PC-9 (cell line): ENCODE results near the gene OR4N5. TPM values are rescaled to one million over a fixed set of nuclear protein-coding genes. Genes with fewer than 3 reads are reported as not detected.

Source experiments
- BruUV-seq: library from RNA; stranded (reverse); fragments of 400-500 nt; replicated peaks from 2 replicates; lab custom pipeline; 2021; lab: Mats Ljungman, UMichigan
- CTCF ChIA-PET: fragments of 300-600 bp; sonication (Branson Sonifier 250); formaldehyde crosslinking; loops from one replicate; lab custom pipeline; 2022; ENCODE audit warnings: antibody characterized with exemption; lab: Charles Lee
- POLR2A ChIA-PET: fragments of 300-600 bp; sonication (Branson Sonifier 250); formaldehyde crosslinking; loops from one replicate; lab custom pipeline; 2022; ENCODE audit warnings: antibody characterized with exemption; ENCODE audit not compliant: unreplicated experiment; lab: Charles Lee
- DNase-seq, 2 experiments: peaks; one replicate each; pipeline versions ENCODE4 v3.0.0 to v3.0.0-alpha.2; 2015 to 2022; ENCODE audit warnings: mixed read lengths in 1 of 2
- H2AFZ ChIP-seq: fragments of 200-600 bp; sonication (generic); 2 replicates; pipeline ENCODE4 v1.8.1; 2017; ENCODE audit warnings: antibody characterized with exemption
- H3F3A ChIP-seq: fragments of 200-600 bp; sonication (generic); 2 replicates; pipeline ENCODE4 v1.8.1; 2017; ENCODE audit warnings: antibody characterized with exemption, mild to moderate bottlenecking, low read depth; ENCODE audit not compliant: insufficient read depth
- H3K27ac ChIP-seq: fragments of 200-600 bp; sonication (generic); 2 replicates; pipeline ENCODE4 v1.6.1; 2016; ENCODE audit warnings: mixed run types
- H3K27me3 ChIP-seq: fragments of 200-600 bp; sonication (generic); 2 replicates; pipeline ENCODE4 v1.6.1; 2016; ENCODE audit warnings: low read depth, mixed run types; ENCODE audit not compliant: insufficient read depth
- H3K36me3 ChIP-seq: fragments of 200-600 bp; sonication (generic); 2 replicates; pipeline ENCODE4 v1.6.1; 2016; ENCODE audit warnings: low read depth, mixed run types
- H3K4me1 ChIP-seq: fragments of 200-600 bp; sonication (generic); replicated peaks from 2 replicates; pipeline ENCODE4 v1.6.1; 2016; ENCODE audit warnings: mixed run types; ENCODE audit not compliant: insufficient read depth
- H3K4me2 ChIP-seq: fragments of 200-600 bp; sonication (generic); 2 replicates; pipeline ENCODE4 v1.6.1; 2017; ENCODE audit warnings: mixed run types
- H3K4me3 ChIP-seq: fragments of 200-600 bp; sonication (generic); 2 replicates; pipeline ENCODE4 v1.6.1; 2016; ENCODE audit warnings: mixed run types
- H3K79me2 ChIP-seq: fragments of 200-600 bp; sonication (generic); 2 replicates; pipeline ENCODE4 v1.6.1; 2017; ENCODE audit warnings: low read depth, mixed run types
- H3K9me2 ChIP-seq: fragments of 200-600 bp; sonication (generic); 2 replicates; pipeline ENCODE4 v1.8.1; 2017; ENCODE audit warnings: mild to moderate bottlenecking; ENCODE audit not compliant: insufficient read depth
- H3K9me3 ChIP-seq: fragments of 200-600 bp; sonication (generic); 2 replicates; pipeline ENCODE4 v1.8.1; 2016; ENCODE audit warnings: low read depth; ENCODE audit not compliant: insufficient read depth
- H4K20me1 ChIP-seq: fragments of 200-600 bp; sonication (generic); 2 replicates; pipeline ENCODE4 v1.8.1; 2017; ENCODE audit not compliant: insufficient read depth
- EZH2 ChIP-seq: fragments of 200-600 bp; sonication (generic); IDR thresholded peaks from 2 replicates; pipeline ENCODE4 v1.8.0; 2017; ENCODE audit warnings: antibody characterized with exemption, low read depth
- intact Hi-C: fragments of 100-400 bp; cut with micrococcal nuclease; formaldehyde crosslinking; loops from one replicate; pipeline ENCODE4 v1.10.0; 2022; ENCODE audit not compliant: unreplicated experiment
- total RNA-seq: library from RNA; stranded (reverse); gene quantifications from 2 replicates; pipeline ENCODE4 v1.2.3, GENCODE V29; 2021
- TF ChIP-seq, protein P1 (sequence below): fragments of 200-600 bp; sonication (generic); conservative IDR thresholded peaks from 2 replicates; pipeline ENCODE4 v1.6.1; 2017; ENCODE audit warnings: mixed run types, antibody characterized with exemption, mild to moderate bottlenecking, moderate library complexity

Gene OR4N5
- total RNA-seq, 1 experiment from 2014 or later = not detected

DNA sequence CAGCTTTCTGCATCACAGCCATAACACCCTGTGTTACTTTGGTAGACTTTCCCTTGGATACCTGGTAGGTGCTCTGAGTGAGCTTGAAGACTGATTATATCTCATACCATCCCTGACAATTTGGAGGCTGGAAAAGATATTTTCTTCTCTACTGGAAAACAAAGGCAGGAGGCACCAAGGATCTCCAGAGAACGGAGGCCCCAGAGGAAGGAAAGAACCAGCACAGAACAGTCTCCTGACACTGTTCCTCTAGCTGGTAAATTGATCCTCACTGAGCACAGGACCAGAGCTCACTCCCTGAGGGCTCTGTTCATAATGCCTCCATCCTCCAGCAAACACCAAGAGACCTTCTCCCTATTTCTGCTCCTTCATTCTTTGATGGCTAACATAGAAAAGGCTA, 52.0 kb downstream of the OR4N5 start, which contains the start of gene OR11G2:
TSS of gene OR11G2 (plus strand) at position 301 of the 400 bp plus-strand sequence. CDS start 6,542 bp downstream, outside the sequence.
- Histone ChIP-seq H3F3A (no peaks in the 10 kb centered on the region), H3K4me2 (no peak within 1 kb of the TSS), H4K20me1 (no peaks in the 10 kb centered on the region), H3K9me2 (no peaks in the 10 kb centered on the region), H3K27ac (no peak within 1 kb of the TSS), H3K27me3 (peaks cover 4% of the 10 kb centered on the region; the same call in 1 of the 2 replicates), H3K79me2 (no peaks in the 10 kb centered on the region), H3K9me3 (no peaks in the 10 kb centered on the region), H3K4me3 (no peak within 1 kb of the TSS), H2AFZ (no peak within 1 kb of the TSS), H3K36me3 (no peaks in the 10 kb centered on the region), H3K4me1 (no peaks in the 10 kb centered on the region)
- intact Hi-C loops = no loop called here
- DNase-seq = no peak
- ChIA-PET CTCF (no interaction called here), POLR2A (no interaction called here)
- TF ChIP-seq, protein P1, sequence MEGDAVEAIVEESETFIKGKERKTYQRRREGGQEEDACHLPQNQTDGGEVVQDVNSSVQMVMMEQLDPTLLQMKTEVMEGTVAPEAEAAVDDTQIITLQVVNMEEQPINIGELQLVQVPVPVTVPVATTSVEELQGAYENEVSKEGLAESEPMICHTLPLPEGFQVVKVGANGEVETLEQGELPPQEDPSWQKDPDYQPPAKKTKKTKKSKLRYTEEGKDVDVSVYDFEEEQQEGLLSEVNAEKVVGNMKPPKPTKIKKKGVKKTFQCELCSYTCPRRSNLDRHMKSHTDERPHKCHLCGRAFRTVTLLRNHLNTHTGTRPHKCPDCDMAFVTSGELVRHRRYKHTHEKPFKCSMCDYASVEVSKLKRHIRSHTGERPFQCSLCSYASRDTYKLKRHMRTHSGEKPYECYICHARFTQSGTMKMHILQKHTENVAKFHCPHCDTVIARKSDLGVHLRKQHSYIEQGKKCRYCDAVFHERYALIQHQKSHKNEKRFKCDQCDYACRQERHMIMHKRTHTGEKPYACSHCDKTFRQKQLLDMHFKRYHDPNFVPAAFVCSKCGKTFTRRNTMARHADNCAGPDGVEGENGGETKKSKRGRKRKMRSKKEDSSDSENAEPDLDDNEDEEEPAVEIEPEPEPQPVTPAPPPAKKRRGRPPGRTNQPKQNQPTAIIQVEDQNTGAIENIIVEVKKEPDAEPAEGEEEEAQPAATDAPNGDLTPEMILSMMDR = no peak
- no peak for TF ChIP-seq EZH2
- BruUV-seq = no TSS peak

DNA sequence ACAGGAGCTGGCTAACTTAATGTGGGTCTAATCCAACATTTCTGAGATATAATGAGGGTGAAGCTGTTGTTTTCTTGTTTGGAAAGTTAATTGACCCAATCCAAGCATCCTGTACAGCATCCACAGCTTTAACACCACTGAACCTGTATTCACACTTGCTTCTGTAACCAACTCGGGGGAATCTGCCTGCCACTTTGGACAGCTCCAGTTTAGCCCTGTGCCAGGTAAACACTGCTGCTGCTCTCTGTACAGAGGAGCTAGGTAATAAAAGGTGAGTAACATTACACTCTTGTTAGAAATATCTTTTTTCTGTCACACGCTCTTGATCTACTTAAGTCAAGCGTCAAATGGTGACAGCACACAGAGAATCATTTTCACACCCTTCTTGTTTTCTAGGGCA, 52.8 kb downstream of the OR4N5 start:
- Histone ChIP-seq H4K20me1 (no peaks in the 10 kb centered on the region), H3K9me2 (no peaks in the 10 kb centered on the region), H3K27me3 (peaks cover 4% of the 10 kb centered on the region; the same call in 1 of the 2 replicates), H3F3A (no peaks in the 10 kb centered on the region), H3K79me2 (no peaks in the 10 kb centered on the region), H3K9me3 (no peaks in the 10 kb centered on the region), H3K36me3 (no peaks in the 10 kb centered on the region), H3K27ac (no peak overlapping the region), H3K4me3 (no peak overlapping the region), H3K4me2 (no peak overlapping the region), H3K4me1 (no peaks in the 10 kb centered on the region), H2AFZ (no peak overlapping the region)
- CTCF ChIA-PET = no interaction called here
- no TSS peak for BruUV-seq
- no peak for DNase-seq
- POLR2A ChIA-PET = interaction anchor here (0.6 kb wide), 1 partner anchor 118 kb away, joined by 4 read pairs; no protein-coding TSS in a partner anchor
- intact Hi-C loops = no loop called here
- no peak for TF ChIP-seq EZH2
- TF ChIP-seq, protein P1 = no peak

- ChIA-PET CTCF (no interaction called here), POLR2A (no interaction called here)
- H3K9me2 ChIP-seq = no peaks in the 10 kb centered on the region
- intact Hi-C loops = no loop called here
- no peaks in the 10 kb centered on the region for H3F3A ChIP-seq
- DNase-seq = no peak
- TF ChIP-seq, protein P1 = no peak
- no peak for TF ChIP-seq EZH2
- peaks cover 4% of the 10 kb centered on the region; the same call in 1 of the 2 replicates for H3K27me3 ChIP-seq
- no peaks in the 10 kb centered on the region for H3K36me3 ChIP-seq
- H3K79me2 ChIP-seq = no peaks in the 10 kb centered on the region
- H4K20me1 ChIP-seq = no peaks in the 10 kb centered on the region
- H3K4me3 ChIP-seq = no peak overlapping the region
- no peak overlapping the region for H2AFZ ChIP-seq
- no peaks in the 10 kb centered on the region for H3K4me1 ChIP-seq
- no peak overlapping the region for H3K27ac ChIP-seq
- H3K9me3 ChIP-seq = no peaks in the 10 kb centered on the region
- BruUV-seq = no TSS peak
- H3K4me2 ChIP-seq = no peak overlapping the region
These were observed 55.5 kb downstream of the OR4N5 start for GRCh38 chr14:20194101-20194500.

Other genes with a start within 250 kb of the OR4N5 start
- not detected in 2 replicates for gene OR4K5, start 218.2 kb upstream of the OR4N5 start, total RNA-seq
- gene OR4K1, start 207.9 kb upstream of the OR4N5 start, total RNA-seq = not detected in 2 replicates
- not detected in 2 replicates for gene OR4K15, start 163.2 kb upstream of the OR4N5 start, total RNA-seq
- not detected in 2 replicates for gene OR4Q2, start 136.7 kb upstream of the OR4N5 start, total RNA-seq
- gene OR4K14, start 119.5 kb upstream of the OR4N5 start, total RNA-seq = not detected in 2 replicates
- gene OR4K13, start 102.8 kb upstream of the OR4N5 start, total RNA-seq = not detected in 2 replicates
- not detected in 2 replicates for gene OR4L1, start 78.8 kb upstream of the OR4N5 start, total RNA-seq
- not detected in 2 replicates for gene OR4K17, start 28.1 kb upstream of the OR4N5 start, total RNA-seq
- gene OR11G2, start 52.1 kb downstream of the OR4N5 start, total RNA-seq = not detected in 2 replicates
- gene OR11H6, start 84.9 kb downstream of the OR4N5 start, total RNA-seq = not detected in 2 replicates
- not detected in 2 replicates for gene OR11H7, start 90.2 kb downstream of the OR4N5 start, total RNA-seq
- gene OR11H4, start 100.5 kb downstream of the OR4N5 start, total RNA-seq = not detected in 2 replicates
- 12.6 and 15.8 TPM in 2 replicates for gene TTC5, start 167.1 kb downstream of the OR4N5 start, total RNA-seq
- gene CCNB1IP1, start 194.5 kb downstream of the OR4N5 start, total RNA-seq = 30.8 and 34.0 TPM in 2 replicates
- 22.1 and 23.3 TPM in 2 replicates for gene PARP2, start 204.8 kb downstream of the OR4N5 start, total RNA-seq